A549 (cell line): Measurements from ENCODE around the gene USP51.
"Not testable (repeated sequence)": the region's sequence is repeated elsewhere in the genome, so short reads cannot be mapped to it uniquely, and the experiment has no call there.

Experiments
- CEBPB ChIP-seq, 2 experiments: fragments of >200 bp in 1 of 2; sonication (Bioruptor Twin) in 1 of 2; formaldehyde crosslinking in 1 of 2; IDR thresholded peaks; 2 replicates each; pipeline ENCODE4 v1.6.1; 2012 to 2016
- EHMT2 ChIP-seq: fragments of 200-600 bp; sonication (generic); IDR thresholded peaks from 2 replicates; pipeline ENCODE4 v1.6.1; 2016; ENCODE audit warnings: antibody characterized with exemption, low read depth, mild to moderate bottlenecking, moderate library complexity
- HDAC2 ChIP-seq: fragments of 200-600 bp; sonication (generic); IDR thresholded peaks from 2 replicates; pipeline ENCODE4 v1.6.1; 2016
- POLR2A ChIP-seq: IDR thresholded peaks from 2 replicates; pipeline ENCODE4 v1.6.1; 2012; ENCODE audit warnings: mild to moderate bottlenecking, low read length
- RNF2 ChIP-seq: fragments of 200-600 bp; sonication (generic); IDR thresholded peaks from 2 replicates; pipeline ENCODE4 v1.6.1; 2016; ENCODE audit warnings: low read depth, mild to moderate bottlenecking, antibody characterized with exemption, moderate library complexity, borderline replicate concordance
- SMC3 ChIP-seq: fragments of >200 bp; sonication (Bioruptor Twin); formaldehyde crosslinking; IDR thresholded peaks from 3 replicates; pipeline ENCODE4 v1.6.1; 2018; ENCODE audit warnings: inconsistent platforms

DNA sequence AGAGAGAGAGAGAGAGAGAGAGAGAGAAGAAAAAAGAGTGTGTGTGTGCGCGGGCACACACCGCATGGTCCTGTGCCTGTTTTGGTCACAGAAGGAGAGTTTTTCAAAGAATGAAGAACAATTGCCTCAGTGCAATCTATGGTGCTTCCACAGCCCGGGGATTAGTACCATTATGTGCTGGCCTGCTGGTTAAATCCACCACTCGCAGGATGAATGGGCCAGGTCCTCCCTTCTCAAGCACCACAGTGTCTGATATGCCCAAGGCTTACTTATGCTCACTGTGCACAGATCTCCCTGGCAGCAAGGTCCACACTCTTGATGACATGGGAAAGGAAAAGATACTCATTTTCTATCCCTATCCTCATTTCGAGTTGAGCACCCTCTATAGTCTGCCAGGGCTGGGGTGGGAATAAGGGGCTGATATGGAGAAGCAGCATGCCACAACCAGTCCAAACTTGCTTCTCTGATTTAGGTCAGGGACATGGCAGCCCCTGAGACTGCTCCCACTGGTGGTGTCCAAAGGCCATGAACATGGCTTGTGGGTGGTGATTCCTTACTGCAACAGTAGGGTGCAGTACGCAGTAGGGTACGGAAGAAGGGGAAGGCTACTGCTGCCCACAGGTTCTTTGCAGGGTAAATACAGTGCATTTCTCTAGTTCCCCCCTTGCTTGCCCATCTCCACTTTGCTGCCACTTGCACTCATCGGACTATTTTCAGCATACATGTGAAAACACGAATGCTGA lies 18.9 kb upstream of the USP51 start:
- not testable (repeated sequence) for TF ChIP-seq RNF2; POLR2A; EHMT2; HDAC2; CEBPB (IDR thresholded peaks at IDR 0.05); SMC3
